Calu3 (cell line): ENCODE results near the gene TMEM52. TPM values are rescaled to one million over a fixed set of nuclear protein-coding genes. Genes with fewer than 3 reads are reported as not detected.
"Not testable (repeated sequence)": the region's sequence is repeated elsewhere in the genome, so short reads cannot be mapped to it uniquely, and the experiment has no call there.

Experiments used
- BruUV-seq: library from RNA; stranded (reverse); fragments of 400-500 nt; replicated peaks from 2 replicates; lab custom pipeline; 2021; lab: Mats Ljungman, UMichigan
- CTCF ChIA-PET: fragments of 300-600 bp; sonication (Branson Sonifier 250); formaldehyde crosslinking; loops from one replicate; lab custom pipeline; 2022; ENCODE audit warnings: antibody characterized with exemption; lab: Charles Lee
- DNase-seq: peaks from one replicate; pipeline ENCODE4 v3.0.0; 2022
- H3K27ac Mint-ChIP-seq: one replicate; pipeline ENCODE4 v1.8.0; 2022; ENCODE audit warnings: mixed read lengths; ENCODE audit not compliant: unreplicated experiment
- H3K27me3 Mint-ChIP-seq: one replicate; pipeline ENCODE4 v1.8.0; 2022; ENCODE audit warnings: mixed read lengths; ENCODE audit not compliant: unreplicated experiment
- H3K36me3 Mint-ChIP-seq: one replicate; pipeline ENCODE4 v1.8.0; 2022; ENCODE audit warnings: mild to moderate bottlenecking, moderate library complexity, mixed read lengths; ENCODE audit not compliant: insufficient read depth, unreplicated experiment
- H3K4me1 Mint-ChIP-seq: one replicate; pipeline ENCODE4 v1.8.0; 2022; ENCODE audit warnings: mild to moderate bottlenecking, low read depth, mixed read lengths; ENCODE audit not compliant: unreplicated experiment
- H3K4me3 Mint-ChIP-seq: one replicate; pipeline ENCODE4 v1.8.0; 2022; ENCODE audit warnings: mild to moderate bottlenecking, low read depth, moderate library complexity, mixed read lengths; ENCODE audit not compliant: unreplicated experiment
- H3K9me3 Mint-ChIP-seq: one replicate; pipeline ENCODE4 v1.8.0; 2022; ENCODE audit warnings: low read depth, mixed read lengths; ENCODE audit not compliant: unreplicated experiment
- intact Hi-C: fragments of 100-400 bp; cut with micrococcal nuclease; formaldehyde crosslinking; loops from one replicate; pipeline ENCODE4 v1.10.0; 2022; ENCODE audit not compliant: unreplicated experiment
- total RNA-seq: library from RNA; stranded (reverse); gene quantifications from 2 replicates; pipeline ENCODE4 v1.2.3, GENCODE V29; 2022
- TF ChIP-seq, protein P1 (sequence below): fragments of 200-600 bp; IDR thresholded peaks from one replicate; pipeline ENCODE4 v1.8.0; 2022; ENCODE audit warnings: antibody characterized with exemption; ENCODE audit not compliant: unreplicated experiment

The TMEM52 gene
- total RNA-seq, 1 experiment from 2014 or later: 1.1 TPM

- Mint-ChIP-seq H3K4me3 (no peak overlapping the region), H3K36me3 (no peaks in the 10 kb centered on the region), H3K27ac (no peak overlapping the region), H3K9me3 (peaks cover 4% of the 10 kb centered on the region), H3K4me1 (no peaks in the 10 kb centered on the region), H3K27me3 (peaks cover 17% of the 10 kb centered on the region)
- TF ChIP-seq, protein P1, sequence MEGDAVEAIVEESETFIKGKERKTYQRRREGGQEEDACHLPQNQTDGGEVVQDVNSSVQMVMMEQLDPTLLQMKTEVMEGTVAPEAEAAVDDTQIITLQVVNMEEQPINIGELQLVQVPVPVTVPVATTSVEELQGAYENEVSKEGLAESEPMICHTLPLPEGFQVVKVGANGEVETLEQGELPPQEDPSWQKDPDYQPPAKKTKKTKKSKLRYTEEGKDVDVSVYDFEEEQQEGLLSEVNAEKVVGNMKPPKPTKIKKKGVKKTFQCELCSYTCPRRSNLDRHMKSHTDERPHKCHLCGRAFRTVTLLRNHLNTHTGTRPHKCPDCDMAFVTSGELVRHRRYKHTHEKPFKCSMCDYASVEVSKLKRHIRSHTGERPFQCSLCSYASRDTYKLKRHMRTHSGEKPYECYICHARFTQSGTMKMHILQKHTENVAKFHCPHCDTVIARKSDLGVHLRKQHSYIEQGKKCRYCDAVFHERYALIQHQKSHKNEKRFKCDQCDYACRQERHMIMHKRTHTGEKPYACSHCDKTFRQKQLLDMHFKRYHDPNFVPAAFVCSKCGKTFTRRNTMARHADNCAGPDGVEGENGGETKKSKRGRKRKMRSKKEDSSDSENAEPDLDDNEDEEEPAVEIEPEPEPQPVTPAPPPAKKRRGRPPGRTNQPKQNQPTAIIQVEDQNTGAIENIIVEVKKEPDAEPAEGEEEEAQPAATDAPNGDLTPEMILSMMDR: no peak
- no peak for DNase-seq
- BruUV-seq: no TSS peak
- CTCF ChIA-PET: interaction anchor here (0.6 kb wide), 1 partner anchor 16 kb away, joined by 4 read pairs; no protein-coding TSS in a partner anchor
- intact Hi-C loops: no loop called here
These were observed 18.6 kb upstream of the TMEM52 start for GRCh38 chr1:1937549-1938275.

GRCh38 chr1:1937061-1937460 lies 18.0 kb upstream of the TMEM52 start:
- no peaks in the 10 kb centered on the region for H3K36me3 Mint-ChIP-seq
- H3K27me3 Mint-ChIP-seq: peaks cover 17% of the 10 kb centered on the region
- intact Hi-C loops: no loop called here
- H3K27ac Mint-ChIP-seq: no peak overlapping the region
- peaks cover 4% of the 10 kb centered on the region for H3K9me3 Mint-ChIP-seq
- no peaks in the 10 kb centered on the region for H3K4me1 Mint-ChIP-seq
- BruUV-seq: no TSS peak
- no peak for DNase-seq
- CTCF ChIA-PET: no interaction called here
- H3K4me3 Mint-ChIP-seq: no peak overlapping the region
- TF ChIP-seq, protein P1: no peak

DNA sequence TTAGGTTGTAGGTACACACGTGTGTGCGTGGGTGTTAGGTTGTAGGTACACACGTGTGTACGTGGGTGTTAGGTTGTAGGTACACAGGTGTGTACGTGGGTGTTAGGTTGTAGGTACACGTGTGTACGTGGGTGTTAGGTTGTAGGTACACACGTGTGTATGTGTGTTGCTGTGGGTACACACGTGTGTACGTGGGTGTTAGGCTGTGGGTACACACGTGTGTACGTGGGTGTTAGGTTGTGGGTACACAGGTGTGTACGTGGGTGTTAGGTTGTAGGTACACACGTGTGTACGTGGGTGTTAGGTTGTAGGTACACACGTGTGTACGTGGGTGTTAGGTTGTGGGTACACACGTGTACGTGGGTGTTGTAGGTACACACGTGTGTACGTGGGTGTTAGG lies 15.8 kb upstream of the TMEM52 start:
- peaks cover 17% of the 10 kb centered on the region for H3K27me3 Mint-ChIP-seq
- CTCF ChIA-PET, intact Hi-C loops, H3K27ac Mint-ChIP-seq, H3K36me3 Mint-ChIP-seq, H3K4me1 Mint-ChIP-seq, DNase-seq, H3K9me3 Mint-ChIP-seq, H3K4me3 Mint-ChIP-seq, BruUV-seq: not testable (repeated sequence)

DNA sequence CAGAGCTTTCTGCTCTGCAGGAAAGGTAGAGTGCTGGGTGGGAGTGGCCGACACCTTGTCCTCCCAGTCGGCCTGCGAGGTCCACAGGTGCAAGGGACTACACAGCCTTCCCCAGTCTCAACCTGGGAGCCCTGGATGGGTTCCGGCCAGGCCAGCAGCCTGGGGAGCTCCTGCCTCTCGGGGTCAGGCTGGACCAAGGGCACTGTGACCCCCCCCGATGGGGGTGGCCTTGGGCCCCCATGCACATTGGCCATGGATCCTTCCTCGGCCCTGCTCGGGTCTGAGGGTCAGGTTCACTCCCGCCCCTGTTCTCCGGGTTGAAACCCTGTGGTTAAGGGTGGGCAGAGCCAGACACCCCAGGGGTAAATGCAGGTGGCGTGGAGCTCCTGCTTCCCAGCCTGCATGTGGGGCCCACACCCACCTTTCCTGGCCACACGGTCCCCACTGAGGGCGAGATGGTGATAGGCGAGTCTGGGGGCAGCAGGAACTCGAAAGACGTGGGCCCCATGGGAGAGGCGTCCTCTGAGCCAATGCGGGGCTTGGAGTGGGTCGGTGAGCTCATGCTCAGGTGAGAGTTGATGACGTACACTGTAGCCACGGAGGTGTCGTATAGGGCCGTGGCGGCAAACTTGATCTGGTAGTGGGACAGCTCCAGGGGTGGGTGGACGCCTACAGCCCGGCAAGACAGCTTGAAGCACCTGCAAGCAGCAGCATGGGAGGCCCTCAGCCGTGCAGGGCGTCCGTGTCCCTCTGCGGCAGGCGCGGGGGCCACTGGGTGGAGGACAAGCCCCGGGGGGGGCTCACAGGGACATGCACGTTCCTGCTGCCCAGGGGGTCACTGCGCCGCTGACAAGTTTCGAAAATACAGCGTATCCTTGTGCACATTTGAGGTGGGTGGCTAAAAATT lies 10.8 kb upstream of the TMEM52 start:
- Mint-ChIP-seq H3K27ac (no peak overlapping the region), H3K27me3 (peaks cover 30% of the 10 kb centered on the region), H3K36me3 (no peaks in the 10 kb centered on the region), H3K4me3 (no peak overlapping the region), H3K4me1 (no peaks in the 10 kb centered on the region), H3K9me3 (peaks cover 4% of the 10 kb centered on the region)
- no TSS peak for BruUV-seq
- no peak for DNase-seq
- TF ChIP-seq, protein P1: no peak
- intact Hi-C loops: no loop called here
- CTCF ChIA-PET: no interaction called here
